RWPE2 (cell line): ENCODE data around the gene EGFR.

Source experiments
- ATAC-seq: fragments of 200-7000 bp; cut with Tn5 transposase; 3 replicates; pipeline ENCODE4 v1.9.1; 2021; ENCODE audit warnings: low read depth
- DNase-seq: peaks from one replicate; pipeline ENCODE4 v3.0.0-alpha.2; 2020; ENCODE audit warnings: low spot score
- H3K27ac ChIP-seq: fragments of 450-650 bp; 2 replicates; pipeline ENCODE4 v1.5.1; 2017; ENCODE audit warnings: mild to moderate bottlenecking; ENCODE audit not compliant: poor library complexity, severe bottlenecking
- H3K27me3 ChIP-seq: fragments of 250-450 bp; sonication (Bioruptor Pico); 2 replicates; pipeline ENCODE4 v1.5.1; 2021; ENCODE audit warnings: mild to moderate bottlenecking, moderate library complexity; ENCODE audit not compliant: insufficient read depth, poor library complexity, severe bottlenecking
- H3K36me3 ChIP-seq: fragments of 250-450 bp; sonication (Bioruptor Pico); 2 replicates; pipeline ENCODE4 v1.5.1; 2020; ENCODE audit warnings: low read depth, mild to moderate bottlenecking, moderate library complexity
- H3K4me1 ChIP-seq: fragments of 250-450 bp; sonication (Bioruptor Pico); 2 replicates; pipeline ENCODE4 v1.5.1; 2021; ENCODE audit warnings: mild to moderate bottlenecking, moderate library complexity; ENCODE audit not compliant: insufficient read depth, poor library complexity, severe bottlenecking
- H3K4me3 ChIP-seq: fragments of 250-450 bp; sonication (Bioruptor Pico); 2 replicates; pipeline ENCODE4 v1.5.1; 2021; ENCODE audit warnings: mild to moderate bottlenecking, moderate library complexity; ENCODE audit not compliant: severe bottlenecking
- H3K9me3 ChIP-seq: fragments of 250-450 bp; sonication (Bioruptor Pico); 2 replicates; pipeline ENCODE4 v1.5.1; 2021; ENCODE audit warnings: mild to moderate bottlenecking, moderate library complexity; ENCODE audit not compliant: severe bottlenecking
- CTCF ChIP-seq: fragments of 450-650 bp; IDR thresholded peaks from one replicate; pipeline ENCODE4 v1.5.1; 2017; ENCODE audit warnings: mild to moderate bottlenecking, moderate library complexity; ENCODE audit not compliant: poor library complexity, severe bottlenecking

Gene EGFR

GRCh38 chr7:54980521-54980920 lies 38.3 kb upstream of the EGFR start:
- no peak for TF ChIP-seq CTCF
- DNase-seq, result no peak

DNA sequence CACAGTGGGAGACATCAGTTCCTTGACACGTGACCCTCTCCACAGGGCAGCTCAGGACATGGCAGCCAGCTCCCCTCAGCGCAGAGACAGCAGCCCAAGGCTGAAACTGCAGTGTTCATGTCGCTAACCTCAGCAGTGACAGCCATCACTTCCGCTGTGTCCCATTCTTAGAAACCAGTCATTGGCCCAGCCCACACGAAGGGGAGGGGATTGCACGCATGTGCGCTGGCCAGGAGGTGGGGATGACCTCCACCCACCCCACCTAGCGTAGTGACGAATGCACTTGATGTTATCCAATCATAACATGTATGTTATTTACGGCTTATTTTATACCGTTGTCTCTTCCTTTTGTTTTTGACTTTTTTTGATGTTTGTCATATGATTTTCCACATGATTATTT lies 36.9 kb upstream of the EGFR start:
- H3K36me3 ChIP-seq, result no peaks in the 10 kb centered on the region
- DNase-seq (no peak), ATAC-seq (no peak)
- no peak overlapping the region for H3K4me3 ChIP-seq
- no peak for TF ChIP-seq CTCF
- no peaks in the 10 kb centered on the region for H3K27me3 ChIP-seq
- no peak overlapping the region for H3K27ac ChIP-seq
- H3K4me1 ChIP-seq, result peaks cover 22% of the 10 kb centered on the region
- no peaks in the 10 kb centered on the region for H3K9me3 ChIP-seq

More at GRCh38 chr7:54980521-54980920, 38.3 kb upstream of the EGFR start:
- Histone ChIP-seq H3K9me3 (no peaks in the 10 kb centered on the region), H3K27ac (no peak overlapping the region), H3K36me3 (no peaks in the 10 kb centered on the region), H3K27me3 (no peaks in the 10 kb centered on the region), H3K4me3 (no peak overlapping the region), H3K4me1 (peaks cover 8% of the 10 kb centered on the region)
- no peak for ATAC-seq

DNA sequence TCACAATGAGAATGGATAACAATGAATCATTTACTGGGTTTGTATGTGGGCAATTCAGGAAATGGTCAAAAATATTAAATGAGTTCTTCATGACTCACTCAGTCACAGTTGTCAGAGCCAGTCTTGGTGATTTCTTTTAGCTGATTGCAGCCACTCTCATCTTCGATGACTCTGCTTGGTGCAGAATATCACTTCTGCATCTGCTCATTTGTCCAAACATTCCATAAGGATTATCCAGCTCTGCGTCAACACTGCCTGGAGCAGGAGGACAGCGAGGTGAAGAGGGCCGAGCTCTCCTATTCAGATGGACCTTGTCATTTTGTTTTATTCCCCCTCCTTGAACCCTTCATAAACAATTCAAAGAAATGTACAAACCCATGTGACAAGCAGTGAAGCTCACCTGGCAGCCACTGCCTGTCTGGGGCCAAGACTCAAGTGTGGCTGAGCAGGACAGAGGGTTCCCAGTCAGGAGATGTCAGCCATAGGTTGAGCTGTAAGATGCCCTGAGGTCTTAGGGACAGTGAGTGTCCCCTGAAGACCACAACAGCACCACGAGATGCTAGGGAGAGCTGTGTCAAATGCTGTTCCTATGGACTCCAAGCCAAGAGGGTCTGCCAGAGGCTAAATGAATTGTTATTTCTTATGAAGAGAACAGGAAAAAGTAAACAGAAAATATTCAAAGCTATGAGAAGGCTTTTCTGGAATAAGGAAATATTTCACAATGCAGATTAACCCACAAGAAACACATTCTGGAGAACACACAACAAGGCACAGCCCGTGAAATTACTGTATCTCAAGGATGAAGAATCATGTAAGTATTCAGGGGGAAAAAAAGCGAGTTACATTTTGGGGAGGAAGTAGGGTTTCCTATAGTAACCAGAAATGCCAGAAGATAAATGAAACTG lies 33.1 kb upstream of the EGFR start:
- Histone ChIP-seq H3K27me3 (no peaks in the 10 kb centered on the region), H3K36me3 (peaks cover 12% of the 10 kb centered on the region; the same call in 1 of the 2 replicates), H3K27ac (peak overlapping the region; percentile 99), H3K4me3 (peak overlapping the region; percentile 12), H3K4me1 (peaks cover 37% of the 10 kb centered on the region), H3K9me3 (no peaks in the 10 kb centered on the region)
- peak; percentile 97 for ATAC-seq
- TF ChIP-seq CTCF, result no peak
- DNase-seq, result no peak

DNA sequence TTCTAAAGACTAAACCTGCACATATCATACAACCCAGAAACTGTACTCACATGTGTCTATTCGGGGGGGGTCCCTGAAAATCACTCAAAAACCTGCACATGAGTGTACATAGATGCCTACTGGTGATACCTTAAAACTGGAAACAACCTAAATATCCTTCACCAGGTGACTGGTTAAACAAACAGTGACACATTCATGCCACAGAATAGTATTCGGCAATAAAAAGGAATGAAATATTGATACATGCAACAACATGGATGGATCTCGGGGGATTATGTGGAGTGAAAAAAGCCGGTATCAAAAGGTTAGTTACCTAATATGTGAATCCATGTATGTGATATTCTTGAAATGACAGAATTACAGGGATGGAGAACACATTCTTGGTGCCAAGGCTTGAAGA lies 32.1 kb upstream of the EGFR start:
- Histone ChIP-seq H3K4me3 (peak overlapping the region; percentile 12), H3K36me3 (peaks cover 12% of the 10 kb centered on the region; the same call in 1 of the 2 replicates), H3K27ac (peak overlapping the region; percentile 99), H3K4me1 (peaks cover 37% of the 10 kb centered on the region), H3K9me3 (no peaks in the 10 kb centered on the region), H3K27me3 (no peaks in the 10 kb centered on the region)
- ATAC-seq (peak; percentile 26; the same call in 2 of the 3 replicates), DNase-seq (no peak)
- no peak for TF ChIP-seq CTCF

DNA sequence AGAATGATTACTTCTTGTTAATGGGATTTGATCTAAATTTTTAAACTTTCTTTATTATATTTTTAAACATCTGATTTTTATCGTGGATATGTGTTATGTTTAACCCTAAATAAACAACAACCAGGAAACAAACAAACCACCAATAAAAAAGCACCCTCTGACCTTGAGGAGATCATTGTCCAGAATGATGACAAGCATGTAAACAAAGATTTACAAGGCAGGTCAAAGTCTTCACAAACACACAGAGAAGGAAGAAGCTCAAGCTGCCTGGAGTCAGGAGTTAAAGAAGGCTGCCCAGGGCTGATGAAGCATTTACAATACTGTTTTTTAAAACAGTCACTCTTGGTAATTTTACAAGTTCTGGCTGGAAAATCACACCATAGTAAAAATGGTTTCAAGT lies 31.0 kb upstream of the EGFR start:
- peak overlapping the region; percentile 99 for H3K27ac ChIP-seq
- H3K4me3 ChIP-seq, result peak overlapping the region; percentile 4
- peaks cover 12% of the 10 kb centered on the region; the same call in 1 of the 2 replicates for H3K36me3 ChIP-seq
- DNase-seq (no peak), ATAC-seq (no peak)
- H3K27me3 ChIP-seq, result no peaks in the 10 kb centered on the region
- H3K4me1 ChIP-seq, result peaks cover 37% of the 10 kb centered on the region
- no peaks in the 10 kb centered on the region for H3K9me3 ChIP-seq
- TF ChIP-seq CTCF, result no peak
